ENCODE measurements around the gene STON2. TPM values are rescaled to one million over a fixed set of nuclear protein-coding genes. Genes with fewer than 3 reads are reported as not detected.

Gene STON2
- total RNA-seq, 2 donors from 2014 or later, result 6.6 to 16.6 TPM

- Histone ChIP-seq H3K4me1 (no peaks in the 10 kb centered on the region), H3K9me3 (no peaks in the 10 kb centered on the region), H3K27me3 (no peaks in the 10 kb centered on the region), H3K27ac (no peak overlapping the region), H3K36me3 (replicated peaks in 1 of 2; ENCODE audit: insufficient read depth in 1 of 2, low read depth in 2 of 2) (no peaks in the 10 kb centered on the region), H3K4me3 (no peak overlapping the region)
- intact Hi-C loops (cut with DNase I), result no loop called here
- no peak for TF ChIP-seq POLR2A (IDR thresholded peaks at IDR 0.05)
- no peak for TF ChIP-seq CTCF (IDR thresholded peaks at IDR 0.05)
- DNase-seq, result peak in 3 of 4 donors; percentile 14 to 38 (median 25)
- WGBS, 2 donors, result 51 to 61% methylated on average over 4 of the region's 4 CpGs
- ATAC-seq, result no peak
Measured at GRCh38 chr14:81406863-81407262, 6.7 kb upstream of the STON2 start.

DNA sequence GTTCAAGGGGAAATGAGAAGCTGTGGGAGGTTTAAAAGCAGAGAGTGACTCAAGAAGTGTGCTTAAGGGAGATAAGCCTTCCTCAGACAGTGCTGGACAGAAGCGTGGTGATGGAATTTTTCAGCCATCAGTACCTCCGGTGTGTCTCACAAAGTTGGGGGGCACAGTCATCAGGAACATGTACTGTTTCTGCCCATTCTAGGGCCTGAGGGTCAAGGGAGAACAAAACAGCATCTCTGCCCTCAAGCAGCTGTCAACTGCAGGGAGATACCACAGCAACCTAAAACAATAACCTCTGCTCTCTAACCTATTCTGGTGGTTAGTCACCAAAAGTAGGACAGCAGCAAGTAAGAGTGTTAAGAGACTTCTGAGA, 2.0 kb upstream of the STON2 start:
- Histone ChIP-seq H3K4me1 (no peaks in the 10 kb centered on the region), H3K9me3 (no peaks in the 10 kb centered on the region), H3K27me3 (no peaks in the 10 kb centered on the region), H3K36me3 (replicated peaks in 1 of 2; ENCODE audit: insufficient read depth in 1 of 2, low read depth in 2 of 2) (no peaks in the 10 kb centered on the region), H3K4me3 (no peak overlapping the region), H3K27ac (no peak overlapping the region)
- ATAC-seq, result no peak
- 74 to 80% methylated on average over 2 of the region's 2 CpGs for WGBS, 2 donors
- DNase-seq, result no peak
- intact Hi-C loops (cut with DNase I), result no loop called here
- TF ChIP-seq POLR2A (IDR thresholded peaks at IDR 0.05) (no peak), CTCF (IDR thresholded peaks at IDR 0.05) (no peak)

DNA sequence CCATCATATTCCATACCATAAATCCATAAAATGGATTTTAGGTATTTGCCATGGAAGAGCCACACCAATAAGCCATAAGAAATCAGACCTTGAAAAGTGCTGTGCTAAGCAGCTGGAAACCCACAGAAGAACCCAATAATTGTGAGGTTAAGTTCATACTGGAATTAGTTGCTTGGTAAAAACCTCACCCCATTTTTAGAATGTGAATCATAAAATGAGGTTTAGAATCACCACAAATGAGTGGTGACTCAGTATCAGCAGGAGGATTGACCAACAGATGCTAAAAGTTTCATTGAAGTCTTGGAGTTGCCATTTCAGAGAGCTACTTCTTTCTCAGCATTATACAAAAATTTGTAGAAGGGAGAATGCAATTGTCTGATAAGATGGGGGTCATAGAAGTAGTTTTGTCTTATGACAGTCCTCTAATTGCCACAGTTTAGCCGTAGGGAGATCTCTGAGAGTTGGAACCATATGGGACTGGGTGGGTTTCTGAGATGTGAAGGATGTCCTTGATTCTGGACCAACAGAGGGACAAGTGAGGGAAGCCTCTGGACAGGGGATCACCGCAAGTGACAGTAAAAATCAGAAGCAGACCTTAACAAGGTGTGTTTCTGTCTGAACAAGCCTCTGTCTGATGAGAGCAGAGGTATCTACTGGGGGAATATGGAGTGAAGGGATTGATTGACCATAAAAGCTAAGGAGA, 1.4 kb upstream of the STON2 start:
- H3K36me3 ChIP-seq (replicated peaks in 1 of 2; ENCODE audit: insufficient read depth in 1 of 2, low read depth in 2 of 2), result no peaks in the 10 kb centered on the region
- DNase-seq (no peak), ATAC-seq (peak; percentile 48)
- no peaks in the 10 kb centered on the region for H3K27me3 ChIP-seq
- H3K4me1 ChIP-seq, result no peaks in the 10 kb centered on the region
- H3K9me3 ChIP-seq, result no peaks in the 10 kb centered on the region
- no peak overlapping the region for H3K27ac ChIP-seq
- WGBS, 2 donors, result 92 to 94% methylated on average over 2 of the region's 2 CpGs
- no peak for TF ChIP-seq CTCF (IDR thresholded peaks at IDR 0.05)
- TF ChIP-seq POLR2A (IDR thresholded peaks at IDR 0.05), result no peak
- H3K4me3 ChIP-seq, result no peak overlapping the region
- intact Hi-C loops (cut with DNase I), result no loop called here

DNA sequence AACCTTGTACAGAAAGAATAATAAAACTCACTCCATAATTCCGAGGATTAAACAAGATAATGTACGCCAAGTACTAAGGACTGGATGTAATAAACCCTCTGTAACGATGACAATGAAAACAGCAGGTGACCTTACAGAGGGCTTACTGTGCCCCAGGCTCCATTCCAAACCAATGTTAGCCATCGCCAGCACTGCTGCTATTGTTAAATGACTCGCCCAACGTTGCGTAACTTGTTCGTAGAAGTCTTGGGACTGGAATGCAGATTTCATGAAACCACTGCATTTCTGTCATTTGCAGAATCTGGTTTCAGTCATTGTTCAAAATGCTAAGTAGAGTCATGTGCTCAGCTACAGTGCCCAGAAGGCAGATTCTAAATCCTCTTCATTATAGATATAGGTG, 728 bp upstream of the STON2 start:
- peak; percentile 45 for ATAC-seq
- TF ChIP-seq POLR2A (IDR thresholded peaks at IDR 0.05) (no peak), CTCF (IDR thresholded peaks at IDR 0.05) (no peak)
- H3K9me3 ChIP-seq, result no peaks in the 10 kb centered on the region
- H3K27me3 ChIP-seq, result no peaks in the 10 kb centered on the region
- H3K36me3 ChIP-seq (replicated peaks in 1 of 2; ENCODE audit: insufficient read depth in 1 of 2, low read depth in 2 of 2), result no peaks in the 10 kb centered on the region
- DNase-seq, result peak in 3 of 4 donors; percentile 35 to 67 (median 37)
- 75 to 87% methylated on average over 8 of the region's 8 CpGs for WGBS, 2 donors
- H3K4me1 ChIP-seq, result no peaks in the 10 kb centered on the region
- H3K4me3 ChIP-seq, result no peak overlapping the region
- no peak overlapping the region for H3K27ac ChIP-seq
- intact Hi-C loops (cut with DNase I), result no loop called here

All from body of pancreas (tissue), 4 donors.